ENCODE results near the gene RNF130.

Gene RNF130

GRCh38 chr5:179912951-179913350 is 158.6 kb downstream of the RNF130 start:
- DNase-seq: no peak

- no peak for DNase-seq
Measured at GRCh38 chr5:179912386-179912785, 159.2 kb downstream of the RNF130 start.

- no peak for DNase-seq
Measured at GRCh38 chr5:179909224-179909623, 162.3 kb downstream of the RNF130 start.

DNA sequence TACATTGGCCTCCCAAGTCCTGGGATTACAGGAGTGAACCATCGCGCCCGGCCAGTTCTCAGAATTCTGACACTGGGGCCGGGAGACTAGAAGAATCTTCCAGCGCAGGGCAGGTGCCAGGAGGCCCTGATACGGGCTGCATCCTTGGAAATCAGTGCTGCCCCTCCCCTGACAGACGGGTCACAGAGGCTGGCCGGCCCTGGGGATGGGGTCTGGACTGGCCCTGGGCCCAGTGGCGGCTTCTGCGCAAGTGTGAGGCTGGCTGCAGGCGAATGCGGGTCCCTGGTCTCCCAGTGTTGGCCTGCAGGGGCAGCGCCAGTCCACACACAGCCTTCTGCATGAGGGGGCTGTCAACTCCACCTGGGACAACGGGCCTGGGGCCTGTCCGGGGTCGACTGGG is 163.0 kb downstream of the RNF130 start:
- no peak for DNase-seq

DNA sequence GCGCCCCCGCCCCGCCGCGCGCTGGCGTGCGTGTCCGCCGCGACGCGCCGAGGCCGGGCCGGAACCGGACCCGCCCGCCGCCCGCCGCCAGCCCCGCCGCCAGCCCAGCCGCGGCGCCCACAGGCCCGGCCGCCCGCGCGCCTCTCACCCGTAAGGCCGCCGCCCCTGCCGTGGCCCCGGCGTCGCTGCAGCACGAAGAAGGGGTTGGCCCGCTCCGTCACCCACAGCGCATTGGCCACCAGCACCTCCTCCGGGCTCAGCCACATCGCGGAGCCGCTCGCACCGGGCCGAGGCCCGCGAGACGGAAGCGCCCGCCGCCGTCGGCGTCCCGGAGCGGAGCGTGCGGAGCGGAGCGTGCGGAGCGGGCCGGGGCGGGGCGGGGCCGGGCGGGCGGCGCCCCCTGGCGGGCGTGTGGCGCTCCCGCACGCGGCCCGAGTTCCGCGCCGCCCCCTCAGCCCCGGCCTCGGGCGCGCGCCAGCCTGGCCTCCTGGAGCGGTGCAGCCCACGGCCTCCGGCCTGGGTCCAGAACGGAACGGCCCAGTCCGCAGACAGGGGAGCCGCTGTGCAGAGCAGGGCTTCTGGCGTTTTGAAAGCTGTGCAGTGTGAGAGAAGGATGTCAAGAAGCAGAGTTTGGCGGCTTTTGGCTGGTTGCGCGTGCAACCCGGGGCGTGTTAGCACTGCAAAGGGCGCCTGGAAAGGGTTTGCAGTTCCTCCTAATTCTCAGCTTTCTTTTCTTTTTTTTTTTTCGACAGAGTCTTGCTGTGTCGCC is 163.8 kb downstream of the RNF130 start, which contains the start of gene TBC1D9B:
Gene TBC1D9B (minus strand): TSS at position 342 of the 769 bp plus-strand sequence. CDS start 76 bp downstream, at position 266.
- DNase-seq: peak; percentile 81

DNA sequence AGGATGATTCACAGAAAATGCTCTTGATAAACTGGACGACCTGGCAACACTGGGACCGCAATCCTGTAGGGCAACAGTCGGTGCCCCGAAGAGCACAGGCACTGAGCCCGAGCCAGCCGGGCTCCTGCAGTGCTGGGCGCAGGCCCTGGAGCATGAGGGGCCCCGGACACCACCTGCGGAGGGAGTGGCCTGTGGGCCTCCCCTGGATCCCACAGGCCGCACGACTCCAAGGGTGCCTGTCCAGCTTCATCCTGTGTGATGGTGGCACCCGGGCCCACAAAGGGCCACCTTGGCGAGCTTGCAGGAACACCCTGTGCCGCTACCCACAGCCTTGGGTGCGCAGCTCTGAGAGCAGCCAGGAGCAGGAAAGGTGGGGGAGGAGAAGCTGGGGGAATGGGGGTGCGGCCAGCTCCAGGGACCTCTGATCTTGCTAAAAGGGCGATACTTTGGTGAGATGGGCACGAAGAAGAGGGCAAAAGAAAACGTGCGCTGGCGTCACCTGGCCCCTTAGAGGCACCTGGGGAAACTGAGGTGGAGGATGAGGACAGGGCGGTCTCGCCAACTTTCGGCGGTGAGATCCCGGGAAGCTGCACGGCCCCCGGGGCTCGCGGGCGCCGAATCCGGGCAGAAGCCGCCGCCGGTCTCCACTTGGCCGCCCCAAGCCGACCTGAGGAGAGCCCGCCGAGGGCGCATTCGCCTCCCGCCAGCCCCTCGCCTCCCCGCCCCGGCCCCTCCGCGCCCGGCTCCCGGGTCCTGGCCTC is 164.6 kb downstream of the RNF130 start:
- peak; percentile 40 for DNase-seq

GRCh38 chr5:179906294-179906794 is 165.2 kb downstream of the RNF130 start:
- no peak for DNase-seq

GRCh38 chr5:179905161-179905560 is 166.4 kb downstream of the RNF130 start:
- DNase-seq: no peak

All from activated T-cell treated with anti-CD3 and anti-CD28 coated beads, Interleukin-2, amount 50 U/mL, for 1 hour (primary cell).